HUES64 (cell line): Measurements from ENCODE around the gene FCHSD1.

Experiments
- H3K27ac ChIP-seq: 2 replicates; pipeline ENCODE4 v1.7.0; 2013; ENCODE audit warnings: low read depth, low read length, inconsistent platforms
- H3K27me3 ChIP-seq: 2 replicates; pipeline ENCODE4 v1.6.1; 2013; ENCODE audit warnings: mild to moderate bottlenecking, low read length; ENCODE audit not compliant: insufficient read depth
- H3K36me3 ChIP-seq: 2 replicates; pipeline ENCODE4 v1.6.1; 2013; ENCODE audit warnings: mild to moderate bottlenecking, low read length; ENCODE audit not compliant: insufficient read depth
- H3K4me1 ChIP-seq: 2 replicates; pipeline ENCODE4 v1.6.1; 2013; ENCODE audit warnings: mild to moderate bottlenecking, low read length, moderate library complexity; ENCODE audit not compliant: insufficient read depth
- H3K4me3 ChIP-seq: 2 replicates; pipeline ENCODE4 v1.5.1; 2013; ENCODE audit warnings: mild to moderate bottlenecking, low read length, moderate library complexity
- H3K9ac ChIP-seq: 2 replicates; pipeline ENCODE4 v1.6.1; 2013; ENCODE audit warnings: mild to moderate bottlenecking, low read depth, low read length
- H3K9me3 ChIP-seq: 2 replicates; pipeline ENCODE4 v1.6.1; 2013; ENCODE audit warnings: low read depth, low read length; ENCODE audit not compliant: insufficient read depth
- WGBS: fragments of 150-250, 120-280 bp; methylation state at CpG from one replicate; pipeline ENCODE4 v1.1.7; 2013; ENCODE audit warnings: missing lambda C conversion rate; 5-methylcytosine and 5-hydroxymethylcytosine counted together

Gene FCHSD1

GRCh38 chr5:141672071-141672840 is 21.0 kb upstream of the FCHSD1 start:
- Histone ChIP-seq H3K36me3 (peaks cover 51% of the 10 kb centered on the region), H3K27me3 (no peaks in the 10 kb centered on the region), H3K9ac (no peak overlapping the region), H3K4me3 (no peak overlapping the region), H3K27ac (no peak overlapping the region), H3K4me1 (peaks cover 11% of the 10 kb centered on the region), H3K9me3 (no peaks in the 10 kb centered on the region)
- 95% methylated on average over 23 of the region's 23 CpGs for WGBS

GRCh38 chr5:141669520-141669919 is 18.3 kb upstream of the FCHSD1 start:
- WGBS: 76% methylated on average over 4 of the region's 4 CpGs
- peaks cover 3% of the 10 kb centered on the region for H3K4me1 ChIP-seq
- no peak overlapping the region for H3K9ac ChIP-seq
- no peak overlapping the region for H3K4me3 ChIP-seq
- no peak overlapping the region for H3K27ac ChIP-seq
- H3K36me3 ChIP-seq: peaks cover 53% of the 10 kb centered on the region
- H3K9me3 ChIP-seq: no peaks in the 10 kb centered on the region
- H3K27me3 ChIP-seq: no peaks in the 10 kb centered on the region

GRCh38 chr5:141668601-141669265 is 17.5 kb upstream of the FCHSD1 start:
- no peak overlapping the region for H3K27ac ChIP-seq
- no peak overlapping the region for H3K4me3 ChIP-seq
- H3K27me3 ChIP-seq: no peaks in the 10 kb centered on the region
- peaks cover 3% of the 10 kb centered on the region for H3K4me1 ChIP-seq
- no peak overlapping the region for H3K9ac ChIP-seq
- no peaks in the 10 kb centered on the region for H3K9me3 ChIP-seq
- 87% methylated on average over 8 of the region's 8 CpGs for WGBS
- H3K36me3 ChIP-seq: peaks cover 60% of the 10 kb centered on the region

GRCh38 chr5:141665995-141666940 is 15.1 kb upstream of the FCHSD1 start:
- no peak overlapping the region for H3K9ac ChIP-seq
- no peaks in the 10 kb centered on the region for H3K9me3 ChIP-seq
- 82% methylated on average over 16 of the region's 18 CpGs for WGBS
- H3K36me3 ChIP-seq: peaks cover 64% of the 10 kb centered on the region
- H3K4me3 ChIP-seq: no peak overlapping the region
- H3K4me1 ChIP-seq: no peaks in the 10 kb centered on the region
- no peaks in the 10 kb centered on the region for H3K27me3 ChIP-seq
- no peak overlapping the region for H3K27ac ChIP-seq

GRCh38 chr5:141664733-141665461 is 13.7 kb upstream of the FCHSD1 start:
- H3K27me3 ChIP-seq: no peaks in the 10 kb centered on the region
- H3K36me3 ChIP-seq: peaks cover 60% of the 10 kb centered on the region
- H3K27ac ChIP-seq: no peak overlapping the region
- no peak overlapping the region for H3K9ac ChIP-seq
- H3K9me3 ChIP-seq: no peaks in the 10 kb centered on the region
- WGBS: 59% methylated on average over 13 of the region's 13 CpGs
- no peak overlapping the region for H3K4me3 ChIP-seq
- H3K4me1 ChIP-seq: no peaks in the 10 kb centered on the region

- Histone ChIP-seq H3K4me3 (no peak overlapping the region), H3K4me1 (no peaks in the 10 kb centered on the region), H3K9me3 (no peaks in the 10 kb centered on the region), H3K27ac (no peak overlapping the region), H3K27me3 (no peaks in the 10 kb centered on the region), H3K9ac (no peak overlapping the region), H3K36me3 (peaks cover 59% of the 10 kb centered on the region)
- WGBS: 94% methylated on average over 8 of the region's 8 CpGs
These were observed 12.3 kb upstream of the FCHSD1 start for GRCh38 chr5:141663506-141663905.

GRCh38 chr5:141662028-141662427 is 10.8 kb upstream of the FCHSD1 start:
- H3K36me3 ChIP-seq: peaks cover 71% of the 10 kb centered on the region
- no peak overlapping the region for H3K27ac ChIP-seq
- H3K9ac ChIP-seq: no peak overlapping the region
- no peak overlapping the region for H3K4me3 ChIP-seq
- no peaks in the 10 kb centered on the region for H3K27me3 ChIP-seq
- H3K4me1 ChIP-seq: no peaks in the 10 kb centered on the region
- WGBS: 95% methylated on average over 16 of the region's 17 CpGs
- H3K9me3 ChIP-seq: no peaks in the 10 kb centered on the region

GRCh38 chr5:141657937-141658545 is 6.8 kb upstream of the FCHSD1 start:
- H3K9ac ChIP-seq: no peak overlapping the region
- H3K36me3 ChIP-seq: peaks cover 84% of the 10 kb centered on the region
- H3K4me3 ChIP-seq: no peak overlapping the region
- no peak overlapping the region for H3K27ac ChIP-seq
- WGBS: 85% methylated on average over 8 of the region's 8 CpGs
- no peaks in the 10 kb centered on the region for H3K9me3 ChIP-seq
- no peaks in the 10 kb centered on the region for H3K27me3 ChIP-seq
- H3K4me1 ChIP-seq: no peaks in the 10 kb centered on the region

GRCh38 chr5:141657404-141657803 is 6.2 kb upstream of the FCHSD1 start:
- WGBS: 88% methylated on average over 1 of the region's 1 CpG
- Histone ChIP-seq H3K27ac (no peak overlapping the region), H3K9me3 (no peaks in the 10 kb centered on the region), H3K9ac (no peak overlapping the region), H3K4me1 (no peaks in the 10 kb centered on the region), H3K4me3 (no peak overlapping the region), H3K36me3 (peaks cover 78% of the 10 kb centered on the region), H3K27me3 (no peaks in the 10 kb centered on the region)

GRCh38 chr5:141656396-141656795 is 5.2 kb upstream of the FCHSD1 start:
- no peak overlapping the region for H3K4me3 ChIP-seq
- 95% methylated on average over 9 of the region's 9 CpGs for WGBS
- no peaks in the 10 kb centered on the region for H3K9me3 ChIP-seq
- H3K4me1 ChIP-seq: peaks cover 6% of the 10 kb centered on the region; the same call in 1 of the 2 replicates
- peaks cover 69% of the 10 kb centered on the region for H3K36me3 ChIP-seq
- H3K27ac ChIP-seq: no peak overlapping the region
- no peak overlapping the region for H3K9ac ChIP-seq
- H3K27me3 ChIP-seq: no peaks in the 10 kb centered on the region
